Stimulated activated naive CD8-positive, alpha-beta T cell treated with anti-CD3 and anti-CD28 coated beads, Interleukin-15, amount 100 ng/mL, for 72 hours (primary cell): ENCODE results near the gene TIAM1.

Experiments used
- ATAC-seq: fragments of 150-1000 bp; cut with Tn5 transposase; 2 replicates; pipeline ENCODE4 v1.10.0; 2021; ENCODE audit warnings: mild to moderate bottlenecking, moderate library complexity
- DNase-seq, 2 donors: peaks; one replicate each; pipeline ENCODE4 v3.0.0; 2021 to 2022
- H3K27ac Mint-ChIP-seq, 2 donors: one replicate each; pipeline ENCODE4 v1.8.0; 2022; ENCODE audit warnings: mild to moderate bottlenecking in 2 of 2, mixed read lengths in 2 of 2, moderate library complexity in 2 of 2
- H3K27me3 Mint-ChIP-seq: one replicate; pipeline ENCODE4 v1.8.0; 2022; ENCODE audit warnings: mixed read lengths
- H3K4me1 Mint-ChIP-seq: one replicate; pipeline ENCODE4 v1.8.0; 2022; ENCODE audit warnings: mild to moderate bottlenecking, mixed read lengths
- H3K4me3 Mint-ChIP-seq, 2 donors: one replicate each; pipeline ENCODE4 v1.8.0; 2022; ENCODE audit warnings: mild to moderate bottlenecking in 2 of 2, mixed read lengths in 2 of 2, moderate library complexity in 1 of 2
- H3K9me3 Mint-ChIP-seq, 2 donors: one replicate each; pipeline ENCODE4 v1.8.0; 2022; ENCODE audit warnings: mixed read lengths in 2 of 2

TIAM1 gene, protein sequence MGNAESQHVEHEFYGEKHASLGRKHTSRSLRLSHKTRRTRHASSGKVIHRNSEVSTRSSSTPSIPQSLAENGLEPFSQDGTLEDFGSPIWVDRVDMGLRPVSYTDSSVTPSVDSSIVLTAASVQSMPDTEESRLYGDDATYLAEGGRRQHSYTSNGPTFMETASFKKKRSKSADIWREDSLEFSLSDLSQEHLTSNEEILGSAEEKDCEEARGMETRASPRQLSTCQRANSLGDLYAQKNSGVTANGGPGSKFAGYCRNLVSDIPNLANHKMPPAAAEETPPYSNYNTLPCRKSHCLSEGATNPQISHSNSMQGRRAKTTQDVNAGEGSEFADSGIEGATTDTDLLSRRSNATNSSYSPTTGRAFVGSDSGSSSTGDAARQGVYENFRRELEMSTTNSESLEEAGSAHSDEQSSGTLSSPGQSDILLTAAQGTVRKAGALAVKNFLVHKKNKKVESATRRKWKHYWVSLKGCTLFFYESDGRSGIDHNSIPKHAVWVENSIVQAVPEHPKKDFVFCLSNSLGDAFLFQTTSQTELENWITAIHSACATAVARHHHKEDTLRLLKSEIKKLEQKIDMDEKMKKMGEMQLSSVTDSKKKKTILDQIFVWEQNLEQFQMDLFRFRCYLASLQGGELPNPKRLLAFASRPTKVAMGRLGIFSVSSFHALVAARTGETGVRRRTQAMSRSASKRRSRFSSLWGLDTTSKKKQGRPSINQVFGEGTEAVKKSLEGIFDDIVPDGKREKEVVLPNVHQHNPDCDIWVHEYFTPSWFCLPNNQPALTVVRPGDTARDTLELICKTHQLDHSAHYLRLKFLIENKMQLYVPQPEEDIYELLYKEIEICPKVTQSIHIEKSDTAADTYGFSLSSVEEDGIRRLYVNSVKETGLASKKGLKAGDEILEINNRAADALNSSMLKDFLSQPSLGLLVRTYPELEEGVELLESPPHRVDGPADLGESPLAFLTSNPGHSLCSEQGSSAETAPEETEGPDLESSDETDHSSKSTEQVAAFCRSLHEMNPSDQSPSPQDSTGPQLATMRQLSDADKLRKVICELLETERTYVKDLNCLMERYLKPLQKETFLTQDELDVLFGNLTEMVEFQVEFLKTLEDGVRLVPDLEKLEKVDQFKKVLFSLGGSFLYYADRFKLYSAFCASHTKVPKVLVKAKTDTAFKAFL (N-terminal part only)

DNA sequence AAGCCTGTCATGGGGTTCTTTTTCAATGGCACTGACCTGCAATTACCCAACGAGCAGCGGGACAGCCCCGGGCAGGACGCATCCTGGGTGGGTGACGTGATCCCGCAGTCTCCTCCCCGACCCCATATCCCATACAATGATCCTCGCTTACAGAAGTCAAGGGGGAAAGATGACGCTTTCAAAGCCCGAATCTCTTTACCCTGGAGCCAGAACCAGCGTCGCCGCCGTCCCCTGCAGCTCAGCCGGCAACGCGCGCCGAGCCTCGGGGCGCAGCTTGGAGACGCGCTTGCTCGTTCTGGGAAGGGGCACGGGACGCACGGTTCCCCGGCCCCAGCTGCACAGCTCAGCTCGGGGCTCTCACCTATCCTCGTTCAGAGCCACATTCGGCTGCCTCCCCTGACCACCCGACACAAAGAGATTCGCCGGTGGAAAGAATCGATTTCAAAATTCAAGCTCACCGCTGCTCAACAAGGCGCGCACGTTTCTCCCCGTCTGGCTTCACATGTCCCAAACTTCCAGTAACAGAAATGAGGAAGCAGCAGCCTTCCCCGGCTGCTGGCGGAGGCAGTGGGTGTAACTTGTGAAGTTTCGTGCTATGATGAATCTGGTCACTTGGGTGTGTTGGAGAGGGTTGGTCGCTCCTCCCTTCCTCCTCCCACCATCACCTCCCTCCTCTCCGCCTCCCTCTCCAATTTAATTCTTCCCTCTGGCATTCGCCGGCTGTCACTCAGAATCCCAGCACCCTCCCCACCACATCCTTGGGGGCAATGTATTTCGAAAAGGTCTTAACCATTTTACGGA, at the start of gene TIAM1:
TIAM1 (minus strand) TSS at position 582 of the 801 bp plus-strand sequence. CDS start 77,289 bp downstream, outside the sequence.
- no peaks in the 10 kb centered on the region for H3K9me3 Mint-ChIP-seq
- peak; percentile 62 for ATAC-seq
- no peaks in the 10 kb centered on the region for H3K27me3 Mint-ChIP-seq
- H3K27ac Mint-ChIP-seq, result peak within 1 kb of the TSS; percentile 78 to 91
- DNase-seq, result no peak
- H3K4me1 Mint-ChIP-seq, result peaks cover 66% of the 10 kb centered on the region
- peak within 1 kb of the TSS; percentile 96 to 97 for H3K4me3 Mint-ChIP-seq

DNA sequence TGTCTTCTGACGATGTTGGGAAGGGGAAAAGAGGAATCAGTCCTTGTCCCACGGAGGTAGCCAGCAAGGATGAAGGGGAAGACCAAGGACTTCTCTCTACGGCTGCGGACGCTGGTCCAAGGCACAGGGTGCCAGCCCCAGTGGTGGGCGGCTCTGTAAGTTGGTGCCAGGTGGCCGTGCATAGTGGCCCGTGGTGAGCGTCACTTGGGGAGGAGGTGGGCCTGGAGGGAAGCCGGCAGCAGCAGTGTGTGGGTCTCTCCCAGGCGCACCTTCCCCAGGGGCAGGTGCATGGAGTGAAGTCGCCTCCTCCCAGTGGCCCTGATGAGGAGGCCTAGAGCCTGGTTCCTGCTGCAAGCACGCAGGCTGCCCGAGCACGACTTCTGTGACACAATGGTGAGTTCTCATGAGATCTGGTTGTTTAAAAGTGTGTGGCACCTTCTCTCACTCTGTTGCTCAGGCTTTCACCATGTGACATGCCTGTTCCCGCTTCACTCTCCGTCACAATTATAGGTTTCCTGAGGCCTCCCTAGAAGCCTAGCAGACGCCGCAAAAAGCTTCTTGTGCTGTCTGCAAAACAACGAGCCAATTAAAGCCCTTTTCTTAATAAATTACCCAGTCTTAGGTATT, 43.6 kb upstream of the TIAM1 start:
- Mint-ChIP-seq H3K4me1 (peaks cover 7% of the 10 kb centered on the region), H3K27me3 (no peaks in the 10 kb centered on the region), H3K4me3 (no peak overlapping the region), H3K9me3 (no peaks in the 10 kb centered on the region), H3K27ac (no peak overlapping the region)
- no peak for DNase-seq
- no peak for ATAC-seq

DNA sequence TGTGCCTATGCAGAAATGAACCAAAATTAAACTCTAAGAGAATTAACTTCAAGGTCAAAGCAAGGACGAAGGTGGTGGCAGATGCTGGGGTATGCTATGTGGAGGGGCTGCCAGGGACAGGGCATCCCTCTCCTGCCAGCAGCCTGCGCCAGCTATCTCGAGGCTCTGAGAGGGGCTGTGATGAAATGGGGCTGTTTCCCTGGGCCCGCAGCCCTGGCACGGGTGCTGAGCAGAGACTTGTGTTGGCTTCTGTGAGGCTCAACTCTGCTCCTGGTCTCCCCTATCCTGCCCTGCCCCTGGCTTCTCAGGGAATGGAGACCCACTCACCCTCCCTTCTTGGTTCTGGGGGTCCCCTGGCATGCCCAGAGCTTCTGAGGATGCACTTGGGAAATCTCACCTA, 41.9 kb upstream of the TIAM1 start:
- Mint-ChIP-seq H3K4me1 (peaks cover 17% of the 10 kb centered on the region), H3K27ac (peak overlapping the region in 1 of 2 donors; percentile 78), H3K9me3 (no peaks in the 10 kb centered on the region), H3K4me3 (no peak overlapping the region), H3K27me3 (no peaks in the 10 kb centered on the region)
- ATAC-seq, result no peak
- DNase-seq, result no peak

DNA sequence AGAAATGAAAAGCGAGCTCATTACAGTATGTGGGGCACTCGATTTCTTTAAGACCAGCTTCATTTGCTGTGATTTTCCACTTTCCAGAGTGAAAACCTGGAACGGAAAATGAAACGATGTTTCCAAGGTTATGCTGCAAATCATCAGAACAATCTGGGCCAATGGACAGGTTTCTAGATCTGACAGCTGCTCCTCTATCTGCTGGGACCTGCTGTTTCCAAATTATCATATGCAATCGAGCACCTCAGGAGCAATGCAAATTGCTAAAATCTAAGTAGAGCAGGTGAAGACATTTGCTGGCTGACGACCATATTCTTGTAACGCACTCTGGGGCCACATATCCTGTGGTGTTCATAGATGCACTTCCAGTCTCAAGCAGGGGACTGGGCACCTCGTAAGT, 39.7 kb upstream of the TIAM1 start:
- peaks cover 17% of the 10 kb centered on the region for H3K4me1 Mint-ChIP-seq
- H3K27me3 Mint-ChIP-seq, result no peaks in the 10 kb centered on the region
- no peak overlapping the region for H3K4me3 Mint-ChIP-seq
- H3K9me3 Mint-ChIP-seq, result no peaks in the 10 kb centered on the region
- no peak overlapping the region for H3K27ac Mint-ChIP-seq
- ATAC-seq (no peak), DNase-seq (no peak)

DNA sequence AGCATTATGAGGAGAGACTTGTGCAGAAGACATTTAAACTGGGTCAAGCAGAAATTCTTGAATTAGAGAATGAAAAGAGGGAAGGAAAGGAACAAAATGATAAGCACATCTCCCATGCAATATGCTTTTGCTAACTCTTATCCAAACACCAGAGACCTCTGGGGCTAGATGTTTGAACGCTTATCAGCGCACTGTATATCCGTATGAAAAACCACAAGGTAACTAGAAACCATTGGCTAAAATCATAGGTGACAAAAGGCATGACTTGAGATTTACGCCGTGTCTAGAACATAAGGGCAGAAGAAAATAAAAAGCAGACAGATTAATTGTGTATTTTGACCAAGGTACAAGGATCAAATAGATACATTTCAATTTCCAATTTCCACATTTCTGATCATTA, 38.0 kb upstream of the TIAM1 start:
- Mint-ChIP-seq H3K4me1 (peaks cover 17% of the 10 kb centered on the region), H3K27me3 (no peaks in the 10 kb centered on the region), H3K4me3 (no peak overlapping the region), H3K9me3 (no peaks in the 10 kb centered on the region), H3K27ac (peak overlapping the region in 1 of 2 donors; percentile 27)
- DNase-seq, result no peak
- ATAC-seq, result no peak

DNA sequence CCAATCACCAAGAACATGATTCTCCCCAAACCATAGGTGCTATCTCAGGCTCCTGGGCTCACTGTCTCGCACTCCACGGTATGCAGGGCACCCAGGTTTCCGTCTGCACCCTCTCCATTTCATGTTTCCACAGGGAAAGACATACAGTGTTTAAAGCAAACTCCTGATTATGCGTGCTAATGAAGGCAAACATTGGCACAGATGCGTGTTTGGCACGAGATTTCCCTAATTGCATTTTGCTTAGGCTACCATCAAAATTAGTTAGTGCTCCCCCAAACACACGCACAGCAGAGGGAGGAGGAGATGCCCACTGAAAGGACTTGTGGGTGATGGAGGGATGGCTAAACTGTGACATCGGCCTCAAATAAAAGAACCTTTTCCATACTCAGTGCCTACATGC, 32.2 kb upstream of the TIAM1 start:
- ATAC-seq, result no peak
- no peak for DNase-seq
- Mint-ChIP-seq H3K4me3 (no peak overlapping the region), H3K27ac (no peak overlapping the region), H3K27me3 (no peaks in the 10 kb centered on the region), H3K9me3 (no peaks in the 10 kb centered on the region), H3K4me1 (peaks cover 9% of the 10 kb centered on the region)

DNA sequence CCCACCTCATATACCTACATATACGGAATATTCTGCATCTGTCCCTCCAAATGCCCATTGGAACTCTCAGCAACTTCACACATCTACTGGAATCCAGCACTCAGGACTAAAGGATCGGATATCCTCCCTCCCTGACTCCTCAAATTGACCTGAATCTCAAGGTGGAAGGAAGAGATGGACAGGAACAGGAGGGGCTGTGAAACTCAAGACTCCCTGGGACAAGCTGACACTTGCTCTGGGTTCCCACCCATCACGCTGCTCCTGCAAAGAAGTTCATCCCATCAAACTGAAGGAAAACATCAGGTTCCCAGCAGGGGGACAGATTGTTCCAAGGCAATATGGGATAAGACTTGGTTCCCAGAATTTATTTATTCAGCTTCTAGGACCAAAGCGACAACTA, 30.3 kb upstream of the TIAM1 start:
- Mint-ChIP-seq H3K27me3 (no peaks in the 10 kb centered on the region), H3K4me3 (no peak overlapping the region)
- ATAC-seq, result no peak

DNA sequence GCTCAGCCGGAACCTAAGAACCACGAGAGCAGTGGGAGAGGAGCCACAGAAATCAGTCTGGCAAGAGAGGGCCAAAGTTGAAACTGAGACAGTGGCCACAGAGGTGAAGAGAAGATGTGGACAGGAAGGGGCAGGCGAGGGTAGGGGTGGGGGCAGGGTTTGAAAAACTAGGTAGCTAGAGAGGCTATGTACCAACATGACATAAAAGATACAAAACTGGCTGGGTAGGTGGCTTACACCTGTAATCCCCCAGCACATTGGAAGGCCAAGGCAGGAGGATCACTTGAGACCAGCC, 28.4 kb upstream of the TIAM1 start:
- H3K4me1 Mint-ChIP-seq, result peaks cover 25% of the 10 kb centered on the region
- H3K4me3 Mint-ChIP-seq, result no peak overlapping the region
- no peaks in the 10 kb centered on the region for H3K9me3 Mint-ChIP-seq
- H3K27me3 Mint-ChIP-seq, result no peaks in the 10 kb centered on the region
- DNase-seq, result no peak
- H3K27ac Mint-ChIP-seq, result no peak overlapping the region
- no peak for ATAC-seq

More for the DNA sequence above, 30.3 kb upstream of the TIAM1 start:
- DNase-seq, result no peak
- H3K9me3 Mint-ChIP-seq, result no peaks in the 10 kb centered on the region
- peaks cover 19% of the 10 kb centered on the region for H3K4me1 Mint-ChIP-seq
- H3K27ac Mint-ChIP-seq, result peak overlapping the region in 1 of 2 donors; percentile 10

DNA sequence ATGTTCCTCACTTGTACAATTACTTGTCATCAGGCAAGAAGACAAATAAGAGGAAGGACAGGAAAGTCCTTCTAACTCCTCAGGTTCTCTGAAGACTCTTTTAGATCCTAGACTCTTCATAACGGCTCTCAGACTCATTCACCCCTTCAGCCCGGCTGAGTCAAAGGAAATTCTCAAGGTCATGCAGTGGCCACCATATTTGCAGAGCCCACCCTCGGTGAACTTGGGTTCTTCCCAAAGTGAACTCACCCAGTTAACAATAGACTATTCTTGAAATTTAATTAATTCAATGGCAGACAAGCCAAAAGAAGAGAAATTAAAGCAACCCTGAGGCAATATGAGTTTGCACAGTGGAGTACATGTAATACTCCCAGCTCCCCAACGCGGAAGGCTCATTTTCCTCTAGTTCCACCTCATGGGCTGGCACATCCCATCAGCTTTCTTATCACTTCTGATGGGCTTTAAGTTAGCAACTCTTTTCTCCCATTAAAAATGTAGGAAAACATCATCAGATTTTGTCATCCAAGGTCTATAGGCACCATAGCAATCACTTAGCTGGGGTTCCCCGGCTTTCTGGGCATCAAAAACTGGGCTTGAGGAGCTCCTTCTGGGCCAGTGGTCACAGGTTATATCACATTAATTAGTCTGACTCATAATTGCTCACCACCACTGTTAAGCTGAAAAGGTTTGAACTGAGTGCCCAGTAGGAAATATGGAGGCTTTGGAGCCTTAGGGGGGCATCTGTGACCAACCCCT, 27.8 kb upstream of the TIAM1 start:
- no peaks in the 10 kb centered on the region for H3K9me3 Mint-ChIP-seq
- ATAC-seq (no peak), DNase-seq (no peak)
- H3K4me1 Mint-ChIP-seq, result peaks cover 28% of the 10 kb centered on the region
- no peaks in the 10 kb centered on the region for H3K27me3 Mint-ChIP-seq
- no peak overlapping the region for H3K27ac Mint-ChIP-seq
- H3K4me3 Mint-ChIP-seq, result no peak overlapping the region

DNA sequence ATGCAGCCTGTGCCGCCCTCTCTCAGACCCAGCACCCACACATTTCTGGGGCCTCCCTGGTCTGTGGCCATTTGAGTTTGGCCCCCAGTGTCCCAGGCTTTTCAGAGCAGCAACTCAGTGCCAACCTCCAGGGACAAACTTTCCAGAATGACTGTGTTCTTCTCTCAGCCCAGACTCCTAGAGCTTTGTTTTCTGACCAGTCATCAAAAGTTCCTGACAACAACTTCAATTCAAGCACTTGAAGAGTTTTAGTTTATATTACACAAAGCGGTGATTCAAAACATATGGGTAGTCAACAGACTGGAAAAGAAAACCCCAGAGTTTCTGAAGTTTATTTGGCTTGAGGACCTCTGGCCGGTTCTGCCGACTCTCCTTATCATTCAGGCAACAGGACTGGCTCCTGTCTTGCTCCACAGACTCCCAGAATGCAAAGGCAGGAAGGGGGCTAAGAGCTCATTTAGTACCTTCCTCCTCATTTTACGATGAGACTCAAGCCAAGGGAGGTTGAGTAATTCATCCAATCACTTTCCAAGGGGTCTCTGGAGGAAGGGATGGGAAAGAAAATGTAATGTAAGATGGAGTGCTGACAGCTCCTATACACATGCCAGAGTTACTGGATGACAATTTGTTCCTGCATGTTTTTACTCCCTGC, 27.0 kb upstream of the TIAM1 start:
- DNase-seq, result no peak
- H3K27me3 Mint-ChIP-seq, result no peaks in the 10 kb centered on the region
- no peak overlapping the region for H3K4me3 Mint-ChIP-seq
- H3K27ac Mint-ChIP-seq, result no peak overlapping the region
- no peak for ATAC-seq
- peaks cover 35% of the 10 kb centered on the region for H3K4me1 Mint-ChIP-seq
- H3K9me3 Mint-ChIP-seq, result no peaks in the 10 kb centered on the region

DNA sequence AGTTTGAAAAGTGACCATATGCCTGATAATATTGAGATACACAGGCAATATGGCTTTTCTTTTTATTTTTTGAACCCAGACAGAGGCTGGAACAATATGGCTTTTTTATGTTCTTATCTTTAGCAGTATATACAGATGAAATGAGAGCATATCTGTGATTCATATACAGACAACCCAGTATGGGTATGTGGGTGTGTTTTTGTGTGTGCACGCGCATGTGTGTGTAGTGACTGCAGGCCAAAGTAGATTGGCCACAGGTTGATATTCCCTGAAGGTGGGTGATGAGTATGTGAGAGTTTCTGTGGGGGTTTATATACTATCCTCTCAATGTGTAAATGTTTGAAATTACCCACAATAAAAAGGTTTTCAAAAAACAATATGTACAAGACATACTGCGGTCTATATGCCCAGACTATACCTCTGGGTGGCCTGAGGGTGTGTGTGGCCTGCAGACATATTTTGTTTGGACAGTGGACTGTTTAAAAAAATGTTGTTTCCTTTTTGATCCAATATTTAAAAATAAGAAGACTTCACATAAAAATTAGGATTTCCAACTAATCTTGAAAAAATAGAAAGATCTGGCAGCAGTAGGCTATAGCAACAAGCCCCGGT, 26.3 kb upstream of the TIAM1 start:
- DNase-seq (no peak), ATAC-seq (peak; percentile 50)
- no peak overlapping the region for H3K27ac Mint-ChIP-seq
- H3K4me1 Mint-ChIP-seq, result peaks cover 35% of the 10 kb centered on the region
- no peaks in the 10 kb centered on the region for H3K27me3 Mint-ChIP-seq
- no peak overlapping the region for H3K4me3 Mint-ChIP-seq
- no peaks in the 10 kb centered on the region for H3K9me3 Mint-ChIP-seq

DNA sequence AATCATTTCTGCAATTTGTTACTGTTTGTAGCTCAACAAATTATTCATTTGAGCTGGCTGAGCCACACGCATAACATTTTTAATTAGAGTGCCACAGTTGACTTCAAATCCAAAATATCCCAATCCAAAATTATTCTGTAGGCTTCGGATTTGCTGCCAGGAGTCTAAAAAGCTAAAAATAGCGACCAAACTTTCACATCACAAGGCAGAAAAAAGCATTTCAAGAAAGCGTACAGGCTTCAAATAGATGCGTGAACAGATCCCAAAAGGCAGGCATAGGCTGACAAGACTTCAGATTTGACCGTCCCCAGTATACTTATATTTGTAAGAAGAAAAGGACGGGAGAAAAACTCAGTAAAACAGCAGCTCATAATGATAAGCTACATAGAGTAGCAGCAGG, 24.3 kb upstream of the TIAM1 start:
- H3K4me3 Mint-ChIP-seq, result no peak overlapping the region
- no peaks in the 10 kb centered on the region for H3K27me3 Mint-ChIP-seq
- ATAC-seq, result no peak
- H3K9me3 Mint-ChIP-seq, result peaks cover 0 to 5% of the 10 kb centered on the region in 2 donors
- H3K4me1 Mint-ChIP-seq, result peaks cover 49% of the 10 kb centered on the region
- no peak overlapping the region for H3K27ac Mint-ChIP-seq
- no peak for DNase-seq

DNA sequence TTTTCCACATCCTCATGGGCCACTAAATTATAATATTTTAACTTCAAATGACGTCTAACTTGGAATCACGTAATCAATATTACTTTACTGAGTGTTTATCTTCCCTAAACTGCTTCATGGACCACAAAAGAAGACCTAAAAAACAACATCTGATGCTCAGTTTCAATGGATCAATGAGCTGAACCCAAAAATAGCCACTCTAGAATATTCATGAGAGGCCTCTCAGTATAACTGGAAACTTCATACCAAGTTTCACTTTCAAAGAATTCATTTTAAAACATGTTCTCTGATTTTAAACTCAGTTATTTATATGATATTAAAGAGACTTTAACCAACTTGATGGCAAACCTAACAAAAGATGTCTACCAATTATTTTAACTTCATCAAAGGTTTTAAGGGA, 23.7 kb upstream of the TIAM1 start:
- peaks cover 0 to 5% of the 10 kb centered on the region in 2 donors for H3K9me3 Mint-ChIP-seq
- DNase-seq (no peak), ATAC-seq (no peak)
- no peaks in the 10 kb centered on the region for H3K27me3 Mint-ChIP-seq
- peaks cover 50% of the 10 kb centered on the region for H3K4me1 Mint-ChIP-seq
- no peak overlapping the region for H3K4me3 Mint-ChIP-seq
- no peak overlapping the region for H3K27ac Mint-ChIP-seq
